Stimulated activated CD4-positive, alpha-beta T cell treated with anti-CD3 and anti-CD28 coated beads, TNF-alpha, amount 100 ng/mL, for 4 hours (primary cell): Measurements from ENCODE around the gene FRMPD2.
"Not testable (repeated sequence)": the region's sequence is repeated elsewhere in the genome, so short reads cannot be mapped to it uniquely, and the experiment has no call there.

Experiments
- DNase-seq, 3 experiments: peaks; one replicate each; pipeline ENCODE4 v3.0.0-alpha.2; 2020; ENCODE audit warnings: low read depth in 3 of 3

Gene FRMPD2

GRCh38 chr10:48233559-48234005 lies 40.9 kb downstream of the FRMPD2 start:
- no peak for DNase-seq

- no peak for DNase-seq
Observed at GRCh38 chr10:48232717-48233447, 41.6 kb downstream of the FRMPD2 start.

- DNase-seq: no peak
Observed at GRCh38 chr10:48231699-48232315, 42.7 kb downstream of the FRMPD2 start.

- DNase-seq: no peak
Observed at GRCh38 chr10:48231178-48231577, 43.3 kb downstream of the FRMPD2 start.

GRCh38 chr10:48227213-48227612 lies 47.3 kb downstream of the FRMPD2 start:
- no peak for DNase-seq

- no peak for DNase-seq
Observed at GRCh38 chr10:48224979-48225560, 49.4 kb downstream of the FRMPD2 start.

GRCh38 chr10:48224296-48224695 lies 50.2 kb downstream of the FRMPD2 start:
- DNase-seq: no peak

GRCh38 chr10:48221814-48222213 lies 52.7 kb downstream of the FRMPD2 start:
- no peak for DNase-seq

- not testable (repeated sequence) for DNase-seq
Observed at GRCh38 chr10:48221031-48221430, 53.5 kb downstream of the FRMPD2 start.

GRCh38 chr10:48219194-48219593 lies 55.3 kb downstream of the FRMPD2 start:
- DNase-seq: no peak

GRCh38 chr10:48216744-48217143 lies 57.8 kb downstream of the FRMPD2 start:
- DNase-seq: no peak

GRCh38 chr10:48216204-48216505 lies 58.3 kb downstream of the FRMPD2 start:
- no peak for DNase-seq

GRCh38 chr10:48215486-48216203 lies 58.9 kb downstream of the FRMPD2 start:
- DNase-seq: peak in 1 of 3 experiments; percentile 10

- DNase-seq: no peak
Observed at GRCh38 chr10:48214716-48215485, 59.6 kb downstream of the FRMPD2 start.

GRCh38 chr10:48213047-48213446 lies 61.4 kb downstream of the FRMPD2 start:
- no peak for DNase-seq

- no peak for DNase-seq
Observed at GRCh38 chr10:48211777-48212176, 62.7 kb downstream of the FRMPD2 start.

GRCh38 chr10:48210966-48211365 lies 63.5 kb downstream of the FRMPD2 start:
- DNase-seq: no peak

- no peak for DNase-seq
Observed at GRCh38 chr10:48210391-48210790, 64.1 kb downstream of the FRMPD2 start.

GRCh38 chr10:48209241-48209640 lies 65.3 kb downstream of the FRMPD2 start:
- DNase-seq: no peak

GRCh38 chr10:48207853-48208252 lies 66.6 kb downstream of the FRMPD2 start:
- no peak for DNase-seq

- DNase-seq: no peak
Observed at GRCh38 chr10:48206482-48207250, 67.8 kb downstream of the FRMPD2 start.
